H9 (cell line): Measurements from ENCODE around the gene ZNF618. TPM values are rescaled to one million over a fixed set of nuclear protein-coding genes. Genes with fewer than 3 reads are reported as not detected.

Experiments used
- DNase-seq: peaks from one replicate; pipeline ENCODE4 v3.0.0-alpha.2; 2017
- H2AFZ ChIP-seq: one replicate; pipeline ENCODE4 v1.6.1; 2013; ENCODE audit warnings: mild to moderate bottlenecking, low read length, control low read depth, moderate library complexity
- H2AK5ac ChIP-seq: 2 replicates; pipeline ENCODE4 v1.6.1; 2013; ENCODE audit warnings: low read length, control low read depth, mixed read lengths; ENCODE audit not compliant: insufficient read length
- H2BK120ac ChIP-seq: one replicate; pipeline ENCODE4 v1.6.1; 2013; ENCODE audit warnings: low read depth, mild to moderate bottlenecking, low read length, control low read depth, inconsistent platforms; ENCODE audit not compliant: poor library complexity, severe bottlenecking
- H2BK12ac ChIP-seq: 2 replicates; pipeline ENCODE4 v1.6.1; 2013; ENCODE audit warnings: low read length, control low read depth, mixed read lengths, low read depth; ENCODE audit not compliant: insufficient read length
- H2BK15ac ChIP-seq: 2 replicates; pipeline ENCODE4 v1.6.1; 2013; ENCODE audit warnings: low read depth, low read length, control low read depth
- H2BK20ac ChIP-seq: one replicate; pipeline ENCODE4 v1.6.1; 2013; ENCODE audit warnings: low read depth, mild to moderate bottlenecking, low read length, control low read depth, inconsistent platforms; ENCODE audit not compliant: poor library complexity, severe bottlenecking
- H2BK5ac ChIP-seq: 2 replicates; pipeline ENCODE4 v1.6.1; 2013; ENCODE audit warnings: low read length, control low read depth, mixed read lengths; ENCODE audit not compliant: insufficient read length
- H3K14ac ChIP-seq: 2 replicates; pipeline ENCODE4 v1.6.1; 2013; ENCODE audit warnings: low read length, control low read depth; ENCODE audit not compliant: insufficient read depth
- H3K18ac ChIP-seq: 2 replicates; pipeline ENCODE4 v1.6.1; 2013; ENCODE audit warnings: low read depth, mild to moderate bottlenecking, mixed read lengths, low read length, control low read depth; ENCODE audit not compliant: insufficient read length
- H3K23ac ChIP-seq: 2 replicates; pipeline ENCODE4 v1.6.1; 2013; ENCODE audit warnings: low read length, control low read depth, mixed read lengths, low read depth; ENCODE audit not compliant: insufficient read length
- H3K23me2 ChIP-seq: 2 replicates; pipeline ENCODE4 v1.6.1; 2013; ENCODE audit warnings: low read depth, mild to moderate bottlenecking, mixed read lengths, low read length, control low read depth; ENCODE audit not compliant: insufficient read length, poor library complexity, severe bottlenecking
- H3K27ac ChIP-seq: 2 replicates; pipeline ENCODE4 v1.5.1; 2013; ENCODE audit warnings: low read length, control low read depth, mixed read lengths, low read depth; ENCODE audit not compliant: insufficient read length
- H3K27me3 ChIP-seq: 2 replicates; pipeline ENCODE4 v1.6.1; 2013; ENCODE audit warnings: low read length, control low read depth, inconsistent platforms; ENCODE audit not compliant: insufficient read depth
- H3K4ac ChIP-seq: 2 replicates; pipeline ENCODE4 v1.6.1; 2013; ENCODE audit warnings: low read depth, mild to moderate bottlenecking, control low read depth, inconsistent platforms, low read length, moderate library complexity
- H3K4me1 ChIP-seq: 2 replicates; pipeline ENCODE4 v1.6.1; 2013; ENCODE audit warnings: low read length, control low read depth, inconsistent platforms; ENCODE audit not compliant: insufficient read depth
- H3K4me2 ChIP-seq: 2 replicates; pipeline ENCODE4 v1.6.1; 2013; ENCODE audit warnings: low read length, control low read depth, mixed read lengths; ENCODE audit not compliant: insufficient read length, insufficient read depth
- H3K56ac ChIP-seq: 2 replicates; pipeline ENCODE4 v1.6.1; 2013; ENCODE audit warnings: low read depth, mild to moderate bottlenecking, mixed read lengths, low read length, control low read depth; ENCODE audit not compliant: insufficient read length
- H3K79me1 ChIP-seq: 2 replicates; pipeline ENCODE4 v1.6.1; 2013; ENCODE audit warnings: low read depth, mild to moderate bottlenecking, moderate library complexity, low read length, control low read depth, inconsistent platforms; ENCODE audit not compliant: insufficient read depth, poor library complexity, severe bottlenecking
- H3K79me2 ChIP-seq: 2 replicates; pipeline ENCODE4 v1.6.1; 2013; ENCODE audit warnings: low read length, control low read depth, inconsistent platforms; ENCODE audit not compliant: insufficient read depth
- H3K9ac ChIP-seq: 2 replicates; pipeline ENCODE4 v1.6.1; 2013; ENCODE audit warnings: low read length, control low read depth, mixed read lengths; ENCODE audit not compliant: insufficient read length; ENCODE audit errors: extremely low read depth
- H3K9me3 ChIP-seq: one replicate; pipeline ENCODE4 v1.6.1; 2013; ENCODE audit warnings: low read depth, low read length, inconsistent platforms; ENCODE audit not compliant: control insufficient read depth
- H3T11ph ChIP-seq: one replicate; pipeline ENCODE4 v1.6.1; 2013; ENCODE audit warnings: mild to moderate bottlenecking, low read length, control low read depth, inconsistent platforms
- H4K20me1 ChIP-seq: one replicate; pipeline ENCODE4 v1.6.1; 2013; ENCODE audit not compliant: control insufficient read depth, insufficient read length, insufficient read depth
- H4K5ac ChIP-seq: 2 replicates; pipeline ENCODE4 v1.6.1; 2013; ENCODE audit warnings: low read depth, mild to moderate bottlenecking, mixed read lengths, low read length, control low read depth; ENCODE audit not compliant: insufficient read length
- H4K8ac ChIP-seq: replicated peaks from 2 replicates; pipeline ENCODE4 v1.6.1; 2013; ENCODE audit warnings: low read length, control low read depth, mixed read lengths, low read depth; ENCODE audit not compliant: insufficient read length
- H4K91ac ChIP-seq: 2 replicates; pipeline ENCODE4 v1.6.1; 2013; ENCODE audit warnings: low read depth, mild to moderate bottlenecking, moderate library complexity, mixed read lengths, low read length, control low read depth; ENCODE audit not compliant: insufficient read length
- H3K27ac Mint-ChIP-seq, 3 experiments: 2 replicates in 2 of 3; 3 replicates in 1 of 3; pipeline ENCODE4 v1.8.0; 2020 to 2021; ENCODE audit warnings: mixed read lengths in 3 of 3, mild to moderate bottlenecking in 1 of 3, moderate library complexity in 1 of 3
- H3K27me3 Mint-ChIP-seq: 2 replicates; pipeline ENCODE4 v1.8.0; 2021; ENCODE audit warnings: low read depth, mild to moderate bottlenecking, moderate library complexity, mixed read lengths
- H3K36me3 Mint-ChIP-seq, 3 experiments: 2 replicates in 2 of 3; 3 replicates in 1 of 3; pipeline ENCODE4 v1.8.0; 2020 to 2021; ENCODE audit warnings: low read depth in 3 of 3, mixed read lengths in 3 of 3; ENCODE audit not compliant: insufficient read depth in 1 of 3
- H3K4me1 Mint-ChIP-seq, 2 experiments: 2 replicates each; pipeline ENCODE4 v1.8.0; 2020; ENCODE audit warnings: mixed read lengths in 2 of 2
- H3K4me3 Mint-ChIP-seq, 2 experiments: 2 replicates in 1 of 2; 3 replicates in 1 of 2; pipeline ENCODE4 v1.8.0; 2020 to 2021; ENCODE audit warnings: mild to moderate bottlenecking in 2 of 2, mixed read lengths in 2 of 2, moderate library complexity in 1 of 2
- H3K9me3 Mint-ChIP-seq, 2 experiments: 2 replicates in 1 of 2; 3 replicates in 1 of 2; pipeline ENCODE4 v1.8.0; 2020; ENCODE audit warnings: mild to moderate bottlenecking in 2 of 2, mixed read lengths in 2 of 2, moderate library complexity in 1 of 2
- CTCF ChIP-seq: fragments of 200-600 bp; sonication (generic); conservative IDR thresholded peaks from 3 replicates; pipeline ENCODE4 v1.8.0; 2021; ENCODE audit warnings: antibody characterized with exemption, mild to moderate bottlenecking
- WGBS: extraction: QIAGEN DNeasy Blood & Tissue Kit; methylation state at CpG from one replicate; pipeline ENCODE4 v1.1.7; 2013; ENCODE audit warnings: missing lambda C conversion rate, low lambda C conversion rate, mixed read lengths; ENCODE audit not compliant: insufficient read length; ENCODE audit errors: extremely low coverage; 5-methylcytosine and 5-hydroxymethylcytosine counted together
- total RNA-seq: library from RNA; stranded (reverse); gene quantifications from 2 replicates; pipeline ENCODE4 v1.2.1, GENCODE V29; 2021

ZNF618 gene
- total RNA-seq, 1 experiment from 2014 or later: 13.6 TPM

- H3K27ac ChIP-seq: no peak overlapping the region
- no peak overlapping the region for H3K4me2 ChIP-seq
- no peaks in the 10 kb centered on the region for H3K79me2 ChIP-seq
- no peak overlapping the region for H2AFZ ChIP-seq
- no peak overlapping the region for H3K14ac ChIP-seq
- no peak overlapping the region for H3K18ac ChIP-seq
- no peaks in the 10 kb centered on the region for H3K9me3 Mint-ChIP-seq
- no peak overlapping the region for H2AK5ac ChIP-seq
- no peak overlapping the region for H3K56ac ChIP-seq
- 0 out of 4 replicates have a peak, but pooled peaks cover 0 to 2% of the 10 kb centered on the region in 2 experiments for H3K4me1 Mint-ChIP-seq
- no peak for DNase-seq
- H4K5ac ChIP-seq: no peak overlapping the region
- H3K23ac ChIP-seq: no peak overlapping the region
- no peaks in the 10 kb centered on the region for H3K27me3 ChIP-seq
- no peaks in the 10 kb centered on the region for H3K79me1 ChIP-seq
- H2BK5ac ChIP-seq: no peak overlapping the region
- no peaks in the 10 kb centered on the region for H4K20me1 ChIP-seq
- peaks cover 2% of the 10 kb centered on the region for H3K23me2 ChIP-seq
- no peak overlapping the region for H2BK12ac ChIP-seq
- H3K4me1 ChIP-seq: no peaks in the 10 kb centered on the region
- H3K9me3 ChIP-seq: no peaks in the 10 kb centered on the region
- no peak overlapping the region for H2BK20ac ChIP-seq
- no CpG with 5 or more reads among the region's 5 CpGs for WGBS
- H2BK120ac ChIP-seq: no peak overlapping the region
- H4K91ac ChIP-seq: no peak overlapping the region
- H3K27me3 Mint-ChIP-seq: no peaks in the 10 kb centered on the region
- TF ChIP-seq CTCF: no peak
- no peak overlapping the region; a peak in 2 of 7 replicates for H3K27ac Mint-ChIP-seq
- no peak overlapping the region for H3T11ph ChIP-seq
- H2BK15ac ChIP-seq: no peak overlapping the region
- peaks cover 3 to 30% (median 16%) of the 10 kb centered on the region in 3 experiments; a peak in 5 of 7 replicates for H3K36me3 Mint-ChIP-seq
- no peak overlapping the region for H3K4ac ChIP-seq
- H3K9ac ChIP-seq: no peak overlapping the region
- no peak overlapping the region for H3K4me3 Mint-ChIP-seq
- no peak overlapping the region for H4K8ac ChIP-seq
These were observed 127.6 kb downstream of the ZNF618 start for GRCh38 chr9:114003758-114004157.
